NCI-H524 treated with DMSO at 0.1 percent for 48 hours (cell line): ENCODE data around the gene LRRK1.
A peak's percentile ranks its signal among the peaks of the same experiment; 100 is the strongest.

ENCODE experiments used
- DNase-seq: peaks from one replicate; lab custom pipeline; 2025; lab: John Stamatoyannopoulos, UW

Gene LRRK1

GRCh38 chr15:100892013-100892355 lies 27.2 kb upstream of the LRRK1 start:
- no peak for DNase-seq

- DNase-seq, result no peak
Observed at GRCh38 chr15:100893261-100893963, 25.7 kb upstream of the LRRK1 start.

- no peak for DNase-seq
Observed at GRCh38 chr15:100893964-100894295, 25.2 kb upstream of the LRRK1 start.

GRCh38 chr15:100895721-100896120 lies 23.4 kb upstream of the LRRK1 start:
- no peak for DNase-seq

GRCh38 chr15:100897221-100898151 lies 21.7 kb upstream of the LRRK1 start:
- DNase-seq, result no peak

- DNase-seq, result no peak
Observed at GRCh38 chr15:100898152-100898490, 21.0 kb upstream of the LRRK1 start.

- DNase-seq, result no peak
Observed at GRCh38 chr15:100898661-100899462, 20.3 kb upstream of the LRRK1 start.

GRCh38 chr15:100899601-100900000 lies 19.6 kb upstream of the LRRK1 start:
- DNase-seq, result no peak

GRCh38 chr15:100900136-100900794 lies 18.9 kb upstream of the LRRK1 start:
- no peak for DNase-seq

GRCh38 chr15:100900795-100901169 lies 18.4 kb upstream of the LRRK1 start:
- no peak for DNase-seq

- no peak for DNase-seq
Observed at GRCh38 chr15:100901296-100901695, 17.9 kb upstream of the LRRK1 start.

- no peak for DNase-seq
Observed at GRCh38 chr15:100901702-100902435, 17.3 kb upstream of the LRRK1 start.

- DNase-seq, result peak; percentile 52
Observed at GRCh38 chr15:100902436-100903167, 16.6 kb upstream of the LRRK1 start.

GRCh38 chr15:100903168-100903554 lies 16.0 kb upstream of the LRRK1 start:
- DNase-seq, result no peak

- DNase-seq, result no peak
Observed at GRCh38 chr15:100905850-100906249, 13.3 kb upstream of the LRRK1 start.

- DNase-seq, result no peak
Observed at GRCh38 chr15:100908466-100908865, 10.7 kb upstream of the LRRK1 start.

- no peak for DNase-seq
Observed at GRCh38 chr15:100909565-100909964, 9.6 kb upstream of the LRRK1 start.

GRCh38 chr15:100909989-100910955 lies 8.9 kb upstream of the LRRK1 start:
- DNase-seq, result no peak

GRCh38 chr15:100911086-100911485 lies 8.1 kb upstream of the LRRK1 start:
- DNase-seq, result no peak

GRCh38 chr15:100913961-100914360 lies 5.2 kb upstream of the LRRK1 start:
- DNase-seq, result no peak
